Gastrocnemius medialis (tissue), 4 donors: Measurements from ENCODE around the gene ZNF783.

Source experiments
- POLR2A ChIP-seq, 2 donors: fragments of 450-650 bp; IDR thresholded peaks; one replicate each; pipeline ENCODE4 v1.6.1; 2017; ENCODE audit warnings: antibody characterized with exemption in 2 of 2, mild to moderate bottlenecking in 2 of 2, moderate library complexity in 2 of 2
- TF ChIP-seq, protein P1 (sequence below), 5 experiments: fragments of 450-650 bp in 3 of 5; fragments of 200-600 bp in 2 of 5; sonication (generic) in 2 of 5; IDR thresholded peaks in 4 of 5; conservative IDR thresholded peaks in 1 of 5; 1 replicate in 4 of 5; 2 replicates in 1 of 5; pipeline ENCODE4 v1.5.1; 2016 to 2019; ENCODE audit warnings: antibody characterized with exemption in 5 of 5, mild to moderate bottlenecking in 3 of 5, moderate library complexity in 3 of 5

DNA sequence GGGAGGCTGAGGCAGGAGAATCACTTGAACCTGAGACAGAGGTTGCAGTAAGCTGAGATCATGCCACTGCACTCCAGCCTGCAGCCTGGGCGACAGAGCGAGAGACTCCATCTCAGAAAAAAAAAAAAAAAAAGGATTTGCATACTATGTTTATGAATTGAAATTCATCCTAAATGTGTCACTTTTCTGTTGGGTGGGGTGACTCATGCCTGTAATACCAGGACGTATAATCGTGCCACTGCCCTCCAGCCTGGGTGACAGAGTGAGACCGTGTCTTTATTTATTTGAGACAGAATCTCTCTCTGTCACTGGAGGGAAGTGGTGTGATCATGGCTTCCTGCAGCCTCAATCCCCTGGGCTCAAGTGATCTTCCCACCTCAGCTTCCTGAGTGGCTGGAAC lies 16.8 kb upstream of the ZNF783 start:
- no peak for TF ChIP-seq POLR2A (IDR thresholded peaks at IDR 0.05)
- TF ChIP-seq, protein P1, sequence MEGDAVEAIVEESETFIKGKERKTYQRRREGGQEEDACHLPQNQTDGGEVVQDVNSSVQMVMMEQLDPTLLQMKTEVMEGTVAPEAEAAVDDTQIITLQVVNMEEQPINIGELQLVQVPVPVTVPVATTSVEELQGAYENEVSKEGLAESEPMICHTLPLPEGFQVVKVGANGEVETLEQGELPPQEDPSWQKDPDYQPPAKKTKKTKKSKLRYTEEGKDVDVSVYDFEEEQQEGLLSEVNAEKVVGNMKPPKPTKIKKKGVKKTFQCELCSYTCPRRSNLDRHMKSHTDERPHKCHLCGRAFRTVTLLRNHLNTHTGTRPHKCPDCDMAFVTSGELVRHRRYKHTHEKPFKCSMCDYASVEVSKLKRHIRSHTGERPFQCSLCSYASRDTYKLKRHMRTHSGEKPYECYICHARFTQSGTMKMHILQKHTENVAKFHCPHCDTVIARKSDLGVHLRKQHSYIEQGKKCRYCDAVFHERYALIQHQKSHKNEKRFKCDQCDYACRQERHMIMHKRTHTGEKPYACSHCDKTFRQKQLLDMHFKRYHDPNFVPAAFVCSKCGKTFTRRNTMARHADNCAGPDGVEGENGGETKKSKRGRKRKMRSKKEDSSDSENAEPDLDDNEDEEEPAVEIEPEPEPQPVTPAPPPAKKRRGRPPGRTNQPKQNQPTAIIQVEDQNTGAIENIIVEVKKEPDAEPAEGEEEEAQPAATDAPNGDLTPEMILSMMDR (IDR thresholded peaks at IDR 0.05 in 4 of 5, conservative IDR thresholded peaks at IDR 0.05 in 1 of 5) = no peak
